ENCODE measurements around the gene PGBD5. TPM values are rescaled to one million over a fixed set of nuclear protein-coding genes. Genes with fewer than 3 reads are reported as not detected.
A peak's percentile ranks its signal among the peaks of the same experiment; 100 is the strongest.

PGBD5 gene
- total RNA-seq, 1 donor from 2014 or later = 16.1 TPM

- no peak for ATAC-seq
- DNase-seq = no peak
- intact Hi-C loops (cut with micrococcal nuclease) = no loop called here
Measured at GRCh38 chr1:230382001-230382491, 44.1 kb downstream of the PGBD5 start.

- ATAC-seq (no peak), DNase-seq (no peak)
- intact Hi-C loops (cut with micrococcal nuclease) = no loop called here
Measured at GRCh38 chr1:230381585-230381984, 44.5 kb downstream of the PGBD5 start.

- DNase-seq = no peak
- intact Hi-C loops (cut with micrococcal nuclease) = no loop called here
- no peak for ATAC-seq
Measured at GRCh38 chr1:230381049-230381467, 45.1 kb downstream of the PGBD5 start.

- intact Hi-C loops (cut with micrococcal nuclease) = no loop called here
- no peak for ATAC-seq
- DNase-seq = no peak
Measured at GRCh38 chr1:230379928-230380327, 46.2 kb downstream of the PGBD5 start.

- no peak for ATAC-seq
- DNase-seq = no peak
- intact Hi-C loops (cut with micrococcal nuclease) = no loop called here
Measured at GRCh38 chr1:230379462-230379861, 46.7 kb downstream of the PGBD5 start.

- no peak for ATAC-seq
Measured at GRCh38 chr1:230377851-230378250, 48.3 kb downstream of the PGBD5 start.

GRCh38 chr1:230377324-230377723 lies 48.8 kb downstream of the PGBD5 start:
- no peak for ATAC-seq
- DNase-seq = no peak
- intact Hi-C loops (cut with micrococcal nuclease) = no loop called here

More at GRCh38 chr1:230377851-230378250, 48.3 kb downstream of the PGBD5 start:
- intact Hi-C loops (cut with micrococcal nuclease) = no loop called here
- no peak for DNase-seq

GRCh38 chr1:230376296-230376695 lies 49.8 kb downstream of the PGBD5 start:
- no peak for DNase-seq
- peak; percentile 23 for ATAC-seq
- intact Hi-C loops (cut with micrococcal nuclease) = no loop called here

- DNase-seq (peak; percentile 40), ATAC-seq (peak; percentile 88)
- intact Hi-C loops (cut with micrococcal nuclease) = no loop called here
Measured at GRCh38 chr1:230375780-230376179, 50.4 kb downstream of the PGBD5 start.

- intact Hi-C loops (cut with micrococcal nuclease) = no loop called here
- DNase-seq (no peak), ATAC-seq (no peak)
Measured at GRCh38 chr1:230375147-230375546, 51.0 kb downstream of the PGBD5 start.

GRCh38 chr1:230371923-230372703 lies 54.0 kb downstream of the PGBD5 start:
- no peak for ATAC-seq
- DNase-seq = no peak
- intact Hi-C loops (cut with micrococcal nuclease) = no loop called here

GRCh38 chr1:230370109-230370508 lies 56.0 kb downstream of the PGBD5 start:
- intact Hi-C loops (cut with micrococcal nuclease) = no loop called here
- ATAC-seq (no peak), DNase-seq (no peak)

- intact Hi-C loops (cut with micrococcal nuclease) = no loop called here
- ATAC-seq = no peak
Measured at GRCh38 chr1:230368871-230369270, 57.3 kb downstream of the PGBD5 start.

GRCh38 chr1:230368363-230368762 lies 57.8 kb downstream of the PGBD5 start:
- ATAC-seq (no peak), DNase-seq (no peak)
- intact Hi-C loops (cut with micrococcal nuclease) = no loop called here

More at GRCh38 chr1:230368871-230369270, 57.3 kb downstream of the PGBD5 start:
- no peak for DNase-seq

GRCh38 chr1:230366504-230366915 lies 59.6 kb downstream of the PGBD5 start:
- ATAC-seq (no peak), DNase-seq (no peak)
- intact Hi-C loops (cut with micrococcal nuclease) = no loop called here

- intact Hi-C loops (cut with micrococcal nuclease) = no loop called here
- DNase-seq (no peak), ATAC-seq (no peak)
Measured at GRCh38 chr1:230365723-230366307, 60.3 kb downstream of the PGBD5 start.

GRCh38 chr1:230362949-230363348 lies 63.2 kb downstream of the PGBD5 start:
- intact Hi-C loops (cut with micrococcal nuclease) = no loop called here
- ATAC-seq (no peak), DNase-seq (no peak)

GRCh38 chr1:230361941-230362340 lies 64.2 kb downstream of the PGBD5 start:
- ATAC-seq = no peak
- intact Hi-C loops (cut with micrococcal nuclease) = no loop called here
- DNase-seq = no peak

- no peak for DNase-seq
- intact Hi-C loops (cut with micrococcal nuclease) = no loop called here
- ATAC-seq = no peak
Measured at GRCh38 chr1:230359992-230360668, 66.0 kb downstream of the PGBD5 start.

Measured in left ventricle myocardium superior (tissue), 1 donor.